GM19328 (cell line): ENCODE results near the gene ENTPD7.
"Not testable (repeated sequence)": the region's sequence is repeated elsewhere in the genome, so short reads cannot be mapped to it uniquely, and the experiment has no call there.

ENCODE experiments used
- ATAC-seq: cut with Tn5 transposase; IDR thresholded peaks from one replicate; pipeline ENCODE4 v1.9.1; 2021; ENCODE audit warnings: mild to moderate bottlenecking, moderate library complexity; ENCODE audit not compliant: unreplicated experiment

ENTPD7 gene, protein sequence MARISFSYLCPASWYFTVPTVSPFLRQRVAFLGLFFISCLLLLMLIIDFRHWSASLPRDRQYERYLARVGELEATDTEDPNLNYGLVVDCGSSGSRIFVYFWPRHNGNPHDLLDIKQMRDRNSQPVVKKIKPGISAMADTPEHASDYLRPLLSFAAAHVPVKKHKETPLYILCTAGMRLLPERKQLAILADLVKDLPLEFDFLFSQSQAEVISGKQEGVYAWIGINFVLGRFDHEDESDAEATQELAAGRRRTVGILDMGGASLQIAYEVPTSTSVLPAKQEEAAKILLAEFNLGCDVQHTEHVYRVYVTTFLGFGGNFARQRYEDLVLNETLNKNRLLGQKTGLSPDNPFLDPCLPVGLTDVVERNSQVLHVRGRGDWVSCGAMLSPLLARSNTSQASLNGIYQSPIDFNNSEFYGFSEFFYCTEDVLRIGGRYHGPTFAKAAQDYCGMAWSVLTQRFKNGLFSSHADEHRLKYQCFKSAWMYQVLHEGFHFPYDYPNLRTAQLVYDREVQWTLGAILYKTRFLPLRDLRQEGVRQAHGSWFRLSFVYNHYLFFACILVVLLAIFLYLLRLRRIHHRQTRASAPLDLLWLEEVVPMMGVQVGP

DNA sequence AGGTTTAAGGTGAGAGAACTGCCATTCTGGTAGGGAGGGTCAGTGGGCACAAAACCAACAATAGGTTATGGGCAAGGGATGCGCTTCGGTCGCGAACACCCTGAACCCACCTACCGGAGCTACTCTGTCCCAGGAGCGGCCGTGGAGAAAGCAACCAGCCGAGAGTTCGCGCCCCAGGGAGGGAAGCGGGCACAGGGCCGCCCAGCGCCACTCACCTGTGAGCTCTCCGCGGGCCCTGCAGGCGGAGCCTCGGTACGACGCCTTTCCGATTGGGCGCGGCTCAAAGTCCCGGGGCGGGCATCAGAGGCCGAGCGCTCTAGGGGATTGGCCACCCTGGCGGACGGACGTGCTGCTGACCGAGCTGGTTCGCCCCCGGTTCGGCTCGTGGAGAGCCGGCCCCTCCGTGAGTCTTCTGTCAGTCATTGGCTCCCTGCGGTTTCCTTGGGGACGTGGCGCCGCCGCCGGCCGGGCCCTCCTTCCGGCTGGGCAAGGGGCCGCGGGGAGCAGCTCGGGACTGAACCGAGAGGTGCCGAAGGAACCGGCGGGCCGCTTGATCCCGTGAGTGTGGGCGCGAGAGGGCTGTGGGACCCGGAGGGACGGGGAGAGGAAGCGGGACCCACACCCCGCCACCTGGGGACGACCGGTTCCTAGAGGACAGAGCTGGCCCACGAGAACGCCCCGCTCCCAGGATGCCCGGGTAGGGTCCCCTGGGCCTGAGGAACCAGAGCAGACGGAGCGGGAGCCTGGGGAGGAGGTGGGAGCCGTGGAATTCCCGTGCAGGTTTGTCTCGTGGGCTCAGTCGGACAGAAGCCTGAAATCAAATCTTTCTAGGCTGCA is at the start of gene ENTPD7:
Gene ENTPD7, plus strand, starts transcription at position 479 of the 837 bp plus-strand sequence. CDS start 448 bp downstream, outside the sequence.
- peak; percentile 100 for ATAC-seq

DNA sequence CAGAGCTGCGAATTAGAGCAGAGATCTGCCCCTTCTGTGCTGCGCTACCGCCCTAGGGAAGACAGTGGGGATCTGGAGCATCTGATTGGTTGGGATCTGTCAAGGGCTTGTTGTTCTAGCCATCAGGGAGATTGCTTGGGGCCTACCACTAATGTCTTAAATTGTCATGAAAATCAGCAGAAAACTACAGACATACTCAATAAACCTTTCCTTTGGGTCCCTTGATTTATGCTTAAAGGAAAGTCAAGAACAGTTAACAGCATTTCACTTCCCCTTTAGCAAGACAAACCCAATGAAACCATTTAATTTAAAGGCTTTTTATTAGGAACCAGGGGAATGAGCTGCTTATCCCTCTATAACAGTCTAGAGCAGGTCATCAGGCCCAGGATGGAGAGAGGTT is 49.1 kb upstream of the ENTPD7 start:
- ATAC-seq = no peak

- ATAC-seq = no peak
These were observed 48.0 kb upstream of the ENTPD7 start for GRCh38 chr10:99611326-99611725.

DNA sequence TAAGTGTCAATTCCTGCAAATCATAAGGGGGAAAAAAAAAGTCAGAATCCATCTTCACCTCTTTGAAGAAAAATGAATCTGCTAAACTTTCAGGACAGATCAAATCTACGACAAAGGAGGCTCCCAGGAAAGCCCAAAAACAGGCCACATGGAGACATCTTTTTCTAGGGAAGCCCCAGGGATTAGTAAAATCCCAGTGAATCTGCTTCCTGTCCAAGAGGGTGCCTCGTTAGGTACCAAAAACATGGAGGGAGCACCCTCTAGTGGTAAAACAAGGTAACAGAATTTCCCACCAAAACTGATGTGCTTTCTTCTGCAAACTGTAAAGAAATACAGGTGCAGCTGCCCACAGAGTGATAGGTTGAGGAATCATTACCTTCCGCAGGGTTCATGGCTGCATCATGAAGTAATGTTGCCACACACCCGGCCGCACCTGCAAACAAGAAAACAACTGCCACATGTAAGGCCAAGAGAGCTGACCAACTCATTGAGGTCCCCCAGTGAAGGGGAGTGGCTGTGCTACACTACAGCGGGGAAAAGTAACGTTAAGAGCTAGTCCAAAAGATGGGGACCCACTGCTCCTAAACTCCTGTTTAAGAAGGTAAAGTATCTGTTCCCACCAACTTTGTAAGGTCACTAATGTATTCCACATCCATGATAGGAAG is 47.0 kb upstream of the ENTPD7 start:
- ATAC-seq = no peak

DNA sequence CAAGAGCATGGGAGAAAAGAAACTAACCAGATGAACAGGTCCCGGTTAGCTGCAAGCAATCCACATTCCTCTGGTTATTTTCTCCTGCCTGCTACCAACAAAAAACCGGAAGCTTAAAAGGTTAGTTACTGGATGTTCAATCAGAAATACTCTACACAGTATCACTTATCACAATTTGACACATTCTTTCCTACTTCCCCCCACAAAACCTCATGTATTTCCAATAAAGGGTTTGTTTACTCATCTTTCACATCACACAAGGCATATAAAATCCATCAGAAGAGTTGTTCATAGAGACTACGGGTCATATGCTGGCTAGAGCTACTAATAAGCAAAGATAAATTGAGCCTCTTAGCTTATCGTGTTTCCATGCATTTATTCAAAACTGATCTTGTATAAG is 43.9 kb upstream of the ENTPD7 start:
- no peak for ATAC-seq

DNA sequence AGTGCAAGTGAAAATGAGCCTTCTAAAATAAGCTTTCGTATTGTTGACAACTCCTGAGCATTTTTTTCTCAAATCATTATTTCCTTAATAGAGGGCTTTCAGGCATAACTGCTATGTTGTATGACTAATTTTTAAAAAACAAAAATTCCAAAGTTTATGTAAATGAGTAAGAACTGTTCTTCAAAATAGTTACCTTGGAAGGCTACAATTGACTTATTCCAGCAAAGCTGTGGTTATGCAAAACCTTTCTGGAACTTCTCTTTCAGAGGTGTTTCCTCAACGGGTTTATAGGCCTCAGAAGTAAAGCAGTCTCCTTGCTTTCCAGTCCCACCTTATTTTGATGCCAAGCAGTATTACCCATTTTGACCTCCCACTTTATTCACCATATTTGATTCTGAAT is 41.6 kb upstream of the ENTPD7 start:
- no peak for ATAC-seq

- no peak for ATAC-seq
These were observed 40.1 kb upstream of the ENTPD7 start for GRCh38 chr10:99619090-99619800.

DNA sequence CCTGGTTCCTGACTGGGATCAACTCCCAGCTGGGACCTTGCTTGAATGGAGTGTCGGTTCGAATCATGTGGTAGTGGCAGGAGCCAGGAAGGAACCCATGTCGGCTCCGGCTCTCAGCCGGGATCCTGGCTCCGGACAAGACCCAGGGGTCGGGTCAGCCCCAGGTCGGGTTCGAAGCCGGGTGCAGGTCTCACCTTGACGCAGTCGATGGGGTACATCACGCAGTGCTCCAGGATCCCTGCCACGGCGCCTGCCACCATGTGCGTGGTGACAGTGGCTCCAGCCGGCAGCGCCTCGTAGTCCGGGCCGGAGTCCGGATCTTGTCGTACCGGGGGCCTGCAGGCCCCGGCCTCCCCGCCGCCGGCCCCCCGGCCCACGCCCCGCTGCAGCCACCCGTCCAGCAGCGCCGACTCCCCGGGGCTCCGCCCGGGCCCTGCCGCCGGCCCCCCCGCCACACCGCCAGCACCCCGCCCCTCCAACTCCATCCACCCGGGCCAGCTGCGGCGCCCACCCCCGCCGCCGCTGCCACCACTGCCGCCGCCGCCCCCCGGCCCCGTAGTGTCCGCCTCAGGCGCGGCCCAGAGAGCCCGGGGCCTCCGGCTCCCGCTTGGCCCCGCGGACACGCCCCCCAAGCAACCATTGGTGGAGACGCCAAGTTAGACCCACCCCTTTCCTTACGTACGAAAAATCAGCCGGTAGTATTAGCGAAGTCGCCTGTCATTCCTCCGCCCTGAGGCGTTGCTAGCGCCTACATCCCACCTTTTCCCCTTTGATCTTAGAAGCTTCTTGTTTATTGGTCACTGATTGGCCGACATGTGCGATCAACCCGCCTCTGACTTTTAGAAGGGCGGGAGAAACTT is 39.2 kb upstream of the ENTPD7 start, which contains the start of gene SLC25A28:
Gene SLC25A28, minus strand, starts transcription at position 589 of the 860 bp plus-strand sequence. Its CDS starts 104 bp downstream, at position 485.
- ATAC-seq = peak; percentile 81

GRCh38 chr10:99620711-99621453 is 38.4 kb upstream of the ENTPD7 start:
- peak; percentile 84 for ATAC-seq

DNA sequence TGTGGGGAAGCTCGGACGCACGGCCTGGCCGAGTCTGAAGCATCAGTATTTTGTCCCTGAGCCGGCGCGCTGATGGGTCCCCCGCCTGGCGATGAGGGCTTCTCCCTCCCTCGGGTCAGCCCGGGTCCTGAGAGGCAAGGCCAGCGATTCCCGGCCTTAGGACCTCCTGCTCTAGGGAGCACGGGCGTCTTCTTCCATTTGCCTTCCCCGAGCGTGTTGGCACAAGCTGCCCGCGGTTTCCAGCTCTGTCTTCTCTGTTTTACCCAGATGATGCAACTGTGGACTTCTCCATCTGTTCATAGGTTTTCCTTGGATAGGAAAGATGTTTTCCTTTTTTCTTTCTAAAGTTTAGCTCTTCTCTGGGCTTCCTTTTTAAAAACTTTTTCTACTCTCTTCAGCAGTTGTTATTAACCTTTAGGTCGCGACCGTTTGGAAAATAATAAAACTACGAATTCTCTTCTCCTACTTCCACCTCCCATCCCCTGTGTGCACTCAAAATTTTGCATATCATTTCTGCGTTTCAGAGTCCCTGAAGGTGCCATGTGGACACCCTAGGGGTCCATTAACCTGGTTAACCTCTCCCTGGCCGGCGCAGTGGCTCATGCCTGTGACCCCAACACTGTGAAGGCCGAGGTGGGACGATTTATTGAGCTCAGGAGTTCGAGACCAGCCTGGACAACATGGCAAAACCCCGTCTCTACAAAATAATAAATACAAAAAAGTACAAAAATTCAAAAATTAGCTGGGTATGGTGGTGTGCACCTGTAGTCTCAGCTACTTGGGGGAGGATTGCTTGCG is 37.7 kb upstream of the ENTPD7 start:
- no peak for ATAC-seq

GRCh38 chr10:99623919-99624318 is 35.4 kb upstream of the ENTPD7 start:
- no peak for ATAC-seq

- not testable (repeated sequence) for ATAC-seq
These were observed 34.2 kb upstream of the ENTPD7 start for GRCh38 chr10:99625124-99625523.

GRCh38 chr10:99628923-99629624 is 30.2 kb upstream of the ENTPD7 start:
- no peak for ATAC-seq

- no peak for ATAC-seq
These were observed 29.7 kb upstream of the ENTPD7 start for GRCh38 chr10:99629625-99629978.

DNA sequence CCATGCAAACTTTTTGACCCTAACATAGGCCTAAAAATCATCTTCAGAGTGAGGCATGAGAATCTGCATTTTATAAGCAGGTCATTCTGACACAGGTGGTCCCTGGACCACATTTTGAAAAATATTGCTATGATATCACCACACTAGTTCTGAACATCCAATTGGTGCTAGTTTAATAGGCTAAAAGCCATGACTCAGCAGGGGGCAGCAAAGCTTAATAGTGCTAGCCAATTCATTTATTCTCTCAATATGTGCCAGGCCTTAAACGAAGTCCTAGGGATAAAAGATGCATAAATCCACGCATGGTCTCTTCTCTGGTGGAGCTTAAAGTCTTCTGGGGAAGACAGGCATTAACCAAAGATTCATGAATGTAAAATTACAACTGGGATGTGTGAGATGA is 28.9 kb upstream of the ENTPD7 start:
- ATAC-seq = no peak

- no peak for ATAC-seq
These were observed 28.3 kb upstream of the ENTPD7 start for GRCh38 chr10:99630991-99631390.

DNA sequence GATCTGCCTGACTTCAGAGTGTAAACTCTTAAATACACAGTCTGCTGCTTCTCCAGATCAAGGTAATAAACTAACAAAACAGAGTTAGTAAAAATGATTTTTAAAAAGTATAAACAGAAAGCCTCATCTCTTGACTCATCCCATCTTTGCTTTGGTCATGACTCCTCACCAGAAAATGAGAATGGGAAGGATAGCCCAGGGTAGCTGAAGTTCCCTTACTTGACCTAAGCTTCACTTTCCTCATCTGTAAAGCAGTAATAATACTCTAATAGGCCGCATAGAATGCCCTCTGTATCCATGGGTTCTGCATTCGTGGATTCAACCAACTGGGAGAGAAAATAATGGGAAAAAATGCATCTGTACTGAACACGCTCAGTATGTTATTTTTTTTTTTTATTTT is 27.8 kb upstream of the ENTPD7 start:
- no peak for ATAC-seq
